GM12865 (cell line): Measurements from ENCODE around the gene PAPPA2.

Source experiments
- DNase-seq: peaks from one replicate; pipeline ENCODE4 v3.0.0; 2010; ENCODE audit warnings: low read depth
- H3K4me3 ChIP-seq: 2 replicates; pipeline ENCODE4 v1.5.1; 2011; ENCODE audit warnings: mild to moderate bottlenecking, low read depth, low read length, control low read depth
- CTCF ChIP-seq: IDR thresholded peaks from 2 replicates; pipeline ENCODE4 v1.5.1; 2011; ENCODE audit warnings: low read length, control low read depth, low read depth, inconsistent platforms; ENCODE audit not compliant: insufficient read depth; ENCODE audit errors: missing control alignments

PAPPA2 gene

DNA sequence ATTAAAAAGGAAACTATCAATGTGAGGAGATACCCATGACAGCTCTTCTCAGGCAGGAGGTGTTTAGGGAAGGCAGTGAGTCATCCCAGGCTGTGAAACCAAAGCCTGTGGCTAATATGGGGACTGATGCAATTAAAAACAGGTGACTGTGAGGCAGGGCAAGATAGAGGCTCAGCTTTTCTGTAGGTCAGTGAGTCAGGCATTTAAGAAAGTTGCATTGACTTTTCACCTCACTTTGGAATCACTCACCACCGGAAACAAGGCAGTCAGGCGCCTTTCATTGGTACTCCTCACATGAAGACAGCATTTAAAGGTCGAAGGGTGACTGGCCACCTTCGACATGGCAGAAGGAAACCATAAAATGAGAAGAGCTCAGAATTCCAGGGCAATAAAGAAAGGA lies 54.5 kb downstream of the PAPPA2 start:
- no peak overlapping the region for H3K4me3 ChIP-seq
- peak; percentile 43 for DNase-seq
- TF ChIP-seq CTCF, result no peak

DNA sequence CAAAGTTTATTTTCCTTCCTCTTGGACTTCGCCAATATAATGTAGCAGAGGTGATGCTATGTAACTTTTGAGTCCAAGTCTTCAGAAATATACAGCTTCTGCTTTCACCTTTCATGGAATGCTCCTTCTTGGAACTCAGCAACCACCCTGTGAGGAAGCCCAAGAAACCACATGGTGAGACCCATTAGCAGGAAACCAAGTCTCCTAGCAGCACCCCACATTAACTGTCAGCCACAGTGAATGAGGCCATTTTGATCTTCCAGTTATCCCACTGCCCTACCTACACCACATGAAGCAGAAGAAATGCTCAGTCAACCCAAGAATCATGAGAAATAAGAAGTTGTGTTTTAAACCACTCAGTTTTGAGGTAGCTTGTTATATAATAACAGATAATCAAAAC lies 58.2 kb downstream of the PAPPA2 start:
- TF ChIP-seq CTCF, result no peak
- no peak for DNase-seq
- no peak overlapping the region for H3K4me3 ChIP-seq

DNA sequence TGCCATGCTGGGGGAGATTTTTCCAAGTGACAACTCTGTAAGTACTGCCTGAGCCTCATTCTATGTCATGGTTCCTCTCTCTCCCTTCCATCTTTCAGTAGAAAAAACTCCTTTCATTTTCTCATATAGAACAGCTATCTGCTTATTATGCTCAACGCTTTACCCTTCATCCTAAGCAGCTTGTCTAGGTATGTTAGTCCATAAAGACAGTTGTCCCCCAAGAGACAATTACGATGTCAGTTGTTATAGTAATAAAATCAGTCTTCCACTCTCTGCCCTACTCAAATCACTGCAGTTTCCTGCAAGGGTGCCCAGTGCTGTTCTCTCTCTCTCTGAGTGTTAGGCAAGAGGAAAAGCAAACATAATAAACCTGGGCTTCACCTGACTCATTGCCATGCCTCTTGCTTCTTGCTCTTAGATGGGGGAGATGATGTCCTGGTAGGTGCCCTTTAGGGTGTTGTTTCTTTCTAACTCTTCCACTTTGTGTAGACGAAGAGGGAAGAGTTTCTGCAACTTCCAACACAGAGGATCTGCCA lies 59.4 kb downstream of the PAPPA2 start:
- no peak for DNase-seq
- H3K4me3 ChIP-seq, result no peak overlapping the region
- no peak for TF ChIP-seq CTCF

- TF ChIP-seq CTCF, result no peak
- no peak for DNase-seq
- no peak overlapping the region for H3K4me3 ChIP-seq
These were observed 66.6 kb downstream of the PAPPA2 start for GRCh38 chr1:176529395-176530090.

DNA sequence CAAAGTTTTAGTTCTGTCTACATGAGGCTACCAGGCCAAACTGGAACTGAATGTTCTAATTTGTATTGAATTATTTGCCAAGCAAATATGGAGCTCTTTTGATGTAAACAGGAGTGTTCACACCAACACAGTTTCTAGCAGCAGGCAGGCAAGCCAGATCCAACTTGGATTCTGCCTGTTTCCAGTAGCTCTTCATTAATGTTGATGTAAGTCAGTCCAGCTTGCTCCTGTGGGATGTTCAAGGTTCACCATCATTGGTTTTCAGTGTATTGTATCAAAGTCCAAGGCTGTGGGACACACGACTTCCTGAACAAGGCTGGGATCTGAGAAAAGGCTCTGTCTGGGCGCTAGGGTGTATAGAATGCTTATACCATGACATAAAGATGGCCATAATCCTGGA lies 68.1 kb downstream of the PAPPA2 start:
- no peak for DNase-seq
- no peak overlapping the region for H3K4me3 ChIP-seq
- no peak for TF ChIP-seq CTCF

GRCh38 chr1:176531921-176532897 lies 69.2 kb downstream of the PAPPA2 start:
- no peak for DNase-seq
- no peak overlapping the region for H3K4me3 ChIP-seq
- TF ChIP-seq CTCF, result no peak
